GM19467 (cell line): Measurements from ENCODE around the gene FAM187B.
"Not testable (repeated sequence)": the region's sequence is repeated elsewhere in the genome, so short reads cannot be mapped to it uniquely, and the experiment has no call there.

Experiments used
- ATAC-seq: cut with Tn5 transposase; IDR thresholded peaks from one replicate; pipeline ENCODE4 v1.9.1; 2021; ENCODE audit warnings: mild to moderate bottlenecking, moderate library complexity; ENCODE audit not compliant: unreplicated experiment

Gene FAM187B

DNA sequence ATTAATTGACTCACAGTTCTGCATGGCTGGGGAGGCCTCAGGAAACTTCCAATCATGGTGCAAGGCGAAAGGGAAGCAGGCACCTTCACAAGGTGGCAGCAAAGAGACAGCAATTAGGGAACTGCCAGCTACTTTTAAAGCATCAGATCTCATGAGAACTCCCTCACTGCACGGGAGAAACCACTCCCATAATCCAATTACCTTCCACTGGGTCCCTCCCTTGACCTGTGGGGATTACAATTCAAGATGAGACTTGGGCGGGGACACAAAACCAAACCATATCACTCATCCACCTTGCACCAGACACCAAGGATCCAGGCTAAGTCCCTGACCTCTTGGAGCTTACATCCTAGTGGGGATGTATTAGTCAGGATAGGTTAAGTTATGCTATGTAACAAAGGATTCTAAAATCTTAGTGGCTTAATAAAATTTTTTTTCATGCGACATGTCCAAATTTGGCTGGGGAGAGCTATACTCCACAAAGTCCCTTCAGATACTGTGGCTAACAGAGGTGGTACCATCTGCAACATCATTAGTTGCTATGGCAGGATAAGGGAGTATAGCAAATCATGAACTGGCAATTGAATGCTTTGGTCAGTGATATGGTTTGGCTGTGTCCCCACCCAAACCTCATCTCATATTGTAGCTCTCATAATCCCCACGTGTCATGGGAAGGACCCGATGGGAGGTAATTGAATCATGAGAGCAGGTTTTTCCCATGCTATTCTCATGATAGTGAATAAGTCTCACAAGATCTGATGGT, 8.3 kb upstream of the FAM187B start:
- no peak for ATAC-seq

DNA sequence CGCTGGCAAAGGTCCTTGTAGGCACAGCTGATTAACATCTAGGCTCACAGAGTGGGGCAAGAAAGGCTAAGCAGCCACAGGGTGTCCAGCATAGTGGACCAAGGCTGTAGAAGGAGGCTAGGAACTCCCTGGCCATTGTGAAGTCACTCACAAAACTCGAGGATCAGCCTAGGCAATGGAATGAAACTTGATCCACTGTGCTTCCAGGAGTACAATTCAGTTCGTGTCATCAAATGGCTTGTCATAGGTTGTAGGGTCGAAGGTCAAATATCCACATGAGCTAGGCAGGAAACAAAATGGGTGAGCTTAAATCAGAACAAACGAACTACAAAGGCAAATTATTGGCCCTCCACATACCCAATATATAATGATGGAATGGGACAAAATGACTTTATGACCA, 4.4 kb upstream of the FAM187B start:
- ATAC-seq, result no peak

DNA sequence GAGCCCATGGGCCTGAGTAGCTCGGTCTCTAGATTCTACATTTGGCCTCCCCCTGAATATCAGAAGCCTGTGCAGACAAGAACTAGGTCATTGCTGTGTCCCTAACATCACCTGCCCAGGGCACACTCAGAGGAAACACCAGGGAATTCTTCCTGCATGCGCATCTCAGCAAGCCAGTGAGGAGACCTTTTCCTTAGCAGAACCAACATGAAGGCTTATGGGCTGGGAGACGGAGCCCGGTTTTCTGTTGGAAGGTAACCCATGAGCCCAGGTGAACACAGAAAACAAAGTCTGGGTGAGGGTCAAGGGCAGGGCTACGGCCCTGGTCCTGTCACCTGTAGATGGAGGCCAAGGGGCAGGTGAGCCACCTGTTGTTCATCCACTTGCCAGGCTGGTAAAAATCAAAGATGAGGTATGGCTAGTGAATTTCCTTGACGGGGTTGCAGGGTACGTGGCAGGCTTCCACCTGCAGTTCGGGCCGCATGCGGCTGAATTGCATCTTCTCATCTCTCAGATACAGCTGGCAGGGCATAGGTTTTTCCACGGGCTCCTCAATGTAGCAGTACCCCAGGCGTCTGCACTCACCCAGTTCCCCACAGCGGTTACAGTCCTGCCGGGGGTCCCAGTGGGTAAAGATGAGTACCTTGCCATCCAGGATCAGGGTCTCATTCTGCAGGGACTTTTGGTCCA, 3.6 kb upstream of the FAM187B start:
- ATAC-seq, result no peak

DNA sequence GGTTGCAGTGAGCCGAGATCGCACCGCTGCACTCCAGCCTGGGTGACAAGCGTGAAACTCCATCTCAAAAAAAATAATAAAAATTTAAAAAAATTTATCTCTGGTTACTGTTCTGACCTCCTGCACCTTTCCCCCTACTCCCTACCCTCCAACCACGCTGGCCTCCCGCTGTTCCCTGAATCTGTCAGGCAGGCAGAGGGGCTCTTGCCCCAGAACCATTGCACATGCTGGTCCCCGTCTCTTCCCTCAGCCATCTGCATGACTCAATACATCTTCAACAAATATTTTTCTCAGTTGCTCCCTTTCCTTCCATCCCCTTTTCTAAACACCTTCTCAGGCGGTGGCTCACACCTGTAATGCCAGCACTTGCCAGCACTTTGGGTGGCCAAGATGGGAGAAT, 1.1 kb upstream of the FAM187B start:
- no peak for ATAC-seq

DNA sequence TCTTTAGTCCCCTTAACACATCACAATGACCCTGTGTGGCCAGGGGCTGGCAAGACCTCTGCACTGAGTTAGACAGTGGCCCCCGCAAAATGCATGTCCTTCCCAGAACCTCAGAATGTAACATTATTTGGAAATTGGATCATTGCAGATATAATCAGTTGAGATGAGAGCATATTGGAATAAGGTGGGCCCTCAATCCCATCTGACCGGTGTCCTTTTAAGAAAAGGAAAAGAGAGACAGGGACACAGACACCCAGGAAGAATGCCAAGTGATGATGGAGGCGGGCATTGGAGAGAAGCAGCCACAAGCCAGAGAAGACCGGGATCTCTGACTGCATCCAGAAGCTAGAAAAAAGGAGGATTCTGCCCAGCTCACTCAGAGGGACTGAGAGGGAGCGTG, 1.8 kb downstream of the FAM187B start:
- ATAC-seq, result no peak

DNA sequence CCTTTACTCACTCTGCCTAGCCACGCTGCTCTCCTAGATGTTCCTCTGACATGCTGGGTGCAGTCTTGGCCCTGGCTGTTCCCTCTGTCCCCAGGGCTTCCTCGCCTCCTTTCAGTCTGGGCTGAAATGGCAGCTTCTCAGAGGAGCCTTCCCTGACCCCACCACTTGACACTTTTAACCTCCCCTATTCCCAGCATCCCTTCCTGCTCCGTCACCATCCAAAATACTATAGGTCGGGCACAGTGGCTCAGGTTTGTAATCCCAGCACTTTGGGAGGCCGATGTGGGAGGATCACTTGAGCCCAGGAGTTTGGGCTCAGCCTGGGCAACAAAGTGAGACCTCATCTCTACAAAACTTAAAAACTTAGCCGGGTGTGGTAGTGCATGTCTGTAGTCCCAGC, 2.6 kb downstream of the FAM187B start:
- no peak for ATAC-seq

DNA sequence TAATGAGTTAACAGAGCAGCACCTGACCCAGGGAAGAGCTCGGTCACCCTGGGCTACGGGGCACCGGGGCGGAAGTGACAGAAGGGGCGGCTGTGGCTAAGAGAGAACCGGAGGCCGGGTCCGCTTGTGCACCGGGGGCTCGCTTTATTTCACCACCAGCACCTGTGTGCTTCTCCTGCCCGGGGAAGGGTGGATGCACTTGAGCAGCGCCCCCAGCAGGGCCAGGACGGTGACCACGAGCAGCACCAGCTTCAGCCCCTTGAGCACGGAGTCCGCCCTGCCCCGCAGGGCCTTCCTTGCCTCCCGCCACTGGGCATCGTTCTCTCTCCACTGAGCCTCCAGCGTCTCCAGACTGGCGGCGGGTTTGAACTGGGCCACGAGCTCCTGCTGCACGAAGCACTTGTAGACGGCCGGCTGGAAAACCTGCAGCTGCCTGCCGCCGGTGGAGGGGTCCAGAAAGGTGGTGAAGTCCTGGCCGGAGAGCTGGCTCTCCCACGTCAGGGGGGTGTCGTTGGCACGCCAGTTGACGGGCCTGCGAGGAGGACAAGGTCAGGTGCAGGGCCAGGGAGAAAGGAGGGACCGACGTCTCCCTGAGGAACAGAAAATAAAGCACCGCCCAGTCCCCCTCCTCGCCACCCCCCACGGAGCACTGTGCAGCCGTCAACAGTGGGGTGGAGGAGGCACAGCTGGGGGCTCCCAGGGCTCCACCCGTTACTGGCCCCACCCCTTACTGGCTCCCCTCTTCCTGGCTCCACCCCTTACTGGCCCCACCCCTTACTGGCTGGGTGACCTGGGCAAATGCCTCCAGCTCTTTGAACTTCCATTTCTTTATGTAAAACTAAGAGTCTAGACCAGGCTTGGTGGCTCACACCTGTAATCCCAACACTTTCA, 3.6 kb downstream of the FAM187B start:
- ATAC-seq, result no peak

DNA sequence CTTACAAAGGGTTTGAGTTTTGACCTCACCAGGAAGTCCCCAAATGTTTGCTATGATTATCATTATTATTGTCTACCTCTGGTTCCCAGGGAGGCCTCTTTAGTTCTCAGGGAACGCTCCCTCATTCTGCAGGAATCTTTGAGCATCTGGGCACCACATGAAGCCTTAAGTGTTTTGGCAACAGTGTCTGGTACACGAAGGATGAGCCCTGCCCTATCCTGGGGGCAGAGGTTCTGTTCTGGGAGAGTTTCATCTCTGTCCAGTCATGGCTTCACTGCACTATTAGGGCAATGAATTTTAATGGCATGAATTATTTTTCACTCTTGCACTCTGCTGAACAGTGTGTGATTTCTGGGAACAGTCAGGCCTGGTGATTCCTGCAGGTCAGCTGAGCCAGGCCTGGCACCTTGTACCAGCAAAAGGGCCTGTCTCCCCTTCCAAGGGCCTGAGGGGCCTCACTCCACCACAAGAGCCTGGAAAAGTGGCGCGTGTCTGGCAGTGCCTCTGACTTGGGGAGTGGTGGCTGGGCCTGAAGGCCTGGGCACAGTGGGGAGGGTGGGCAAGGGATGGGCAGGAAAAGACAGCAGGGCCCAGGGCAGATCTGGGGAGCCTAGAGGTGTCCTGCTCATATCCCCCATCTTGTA, 4.6 kb downstream of the FAM187B start:
- no peak for ATAC-seq

DNA sequence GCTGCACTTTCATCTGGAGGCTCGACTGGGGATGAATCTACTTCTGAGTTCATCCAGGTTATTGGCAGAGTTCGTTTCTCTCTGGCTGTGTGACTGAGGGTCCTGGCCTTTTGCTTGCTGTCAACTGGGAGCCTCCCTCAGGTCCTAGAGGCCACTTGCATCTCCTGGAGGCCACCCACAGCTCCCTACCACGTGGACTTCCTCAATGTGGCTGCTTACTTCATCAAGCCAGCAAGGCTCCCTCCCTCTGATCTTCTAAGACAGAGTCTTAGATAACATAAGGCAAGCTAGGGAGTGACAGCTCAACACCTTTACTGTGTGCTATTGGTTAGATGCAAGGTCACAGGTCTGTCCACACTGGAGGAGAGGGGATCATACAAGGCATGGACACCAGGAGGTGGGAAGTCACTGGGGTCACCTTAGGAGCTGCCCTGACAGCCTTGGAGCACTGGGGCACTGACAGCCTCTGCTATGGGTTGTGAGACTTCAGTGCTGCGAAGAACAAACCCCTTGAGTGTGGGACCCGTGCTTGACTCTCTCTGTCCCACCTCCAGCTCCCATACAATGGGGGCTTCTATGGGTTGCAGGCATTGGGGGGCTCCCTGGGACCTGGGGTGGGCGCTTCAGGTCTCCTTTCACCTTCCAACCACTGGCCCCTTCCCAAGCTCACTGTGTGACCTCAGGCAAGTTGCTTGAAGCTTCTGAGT, 5.3 kb downstream of the FAM187B start:
- ATAC-seq, result no peak

DNA sequence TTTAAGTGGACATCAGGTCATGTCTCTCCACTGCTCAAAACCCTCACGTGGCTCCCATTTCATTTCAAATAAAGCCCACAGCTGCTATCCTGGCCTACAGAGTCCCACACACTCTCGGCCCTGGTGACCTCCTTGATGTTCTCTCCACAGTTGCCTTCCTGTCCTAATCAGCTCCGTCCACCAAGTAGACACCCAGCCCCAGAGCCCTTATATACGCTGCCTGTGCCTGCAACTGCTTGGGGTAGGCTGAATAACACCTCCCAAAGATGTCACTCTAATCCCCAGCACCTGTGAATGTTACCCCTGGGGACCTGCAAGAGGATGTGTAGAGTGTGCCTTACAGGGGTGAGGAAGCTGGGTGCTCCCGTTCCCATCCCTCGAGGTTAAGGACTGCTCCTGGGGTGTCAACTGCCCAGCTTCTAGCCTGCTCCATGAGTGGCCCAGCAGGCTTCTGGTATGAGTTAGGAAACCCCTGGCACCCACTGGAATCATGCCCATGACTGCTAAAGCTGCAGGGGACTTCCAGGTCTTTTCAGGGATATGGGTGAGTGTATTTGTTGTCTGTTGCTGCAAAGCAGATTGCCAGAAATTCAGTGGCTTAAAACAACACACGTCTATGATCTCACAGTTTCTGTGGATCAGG, 6.0 kb downstream of the FAM187B start:
- ATAC-seq, result no peak

DNA sequence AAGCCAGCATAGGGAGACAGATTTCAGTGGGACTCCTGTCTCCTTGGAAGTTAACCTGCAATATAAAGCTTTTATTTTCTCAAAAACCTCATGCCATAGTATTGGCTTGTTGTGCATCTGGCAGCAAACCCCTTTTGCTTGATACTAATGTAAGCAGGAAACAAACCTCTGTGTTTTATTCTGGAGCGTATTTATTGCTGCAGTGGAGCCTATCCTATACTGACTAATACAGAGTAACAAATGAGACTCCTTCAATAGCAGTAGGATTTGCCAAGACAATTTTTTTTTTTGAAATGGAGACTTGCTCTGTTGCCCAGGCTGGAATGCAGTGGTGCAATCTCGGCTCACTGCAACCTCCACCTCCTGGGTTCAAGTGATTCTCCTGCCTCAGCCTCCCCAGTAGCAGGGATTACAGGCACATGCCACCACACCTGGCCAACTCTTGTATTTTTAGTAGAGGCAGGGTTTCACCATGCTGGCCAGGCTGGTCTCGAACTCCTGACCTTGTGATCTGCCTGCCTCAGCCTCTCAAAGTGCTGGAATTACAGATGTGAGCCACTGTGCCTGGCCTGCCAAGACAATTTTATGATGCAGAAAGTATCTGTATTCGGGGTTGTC, 7.5 kb downstream of the FAM187B start:
- ATAC-seq, result not testable (repeated sequence)

DNA sequence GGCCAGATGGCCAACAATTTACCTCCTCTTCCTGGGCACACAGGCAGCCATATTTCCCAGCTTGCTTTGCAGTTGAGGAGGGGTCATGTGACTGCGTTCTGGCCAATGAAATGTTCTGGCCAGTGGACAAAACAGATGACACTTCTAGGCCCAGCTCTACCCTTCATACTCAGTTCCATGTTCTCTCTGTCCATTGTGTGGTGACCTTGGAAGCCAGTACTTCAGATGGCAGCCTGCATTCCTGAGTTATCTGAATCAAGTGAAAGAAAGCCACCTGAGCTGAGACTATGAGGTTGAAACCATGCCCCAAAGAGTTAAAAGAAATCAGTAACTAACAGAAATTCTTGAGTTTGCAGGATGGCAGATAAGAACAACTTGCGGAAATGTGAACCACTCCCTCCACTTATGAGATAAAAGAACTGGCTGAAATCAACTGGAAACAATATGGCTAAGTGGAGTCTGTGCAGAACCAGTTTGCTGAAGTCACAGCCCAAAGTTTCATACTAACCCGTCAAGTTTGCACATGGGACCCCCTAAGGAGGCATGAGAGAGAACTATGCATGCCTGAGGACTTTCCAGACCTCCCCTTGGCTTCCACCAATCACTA, 8.1 kb downstream of the FAM187B start:
- ATAC-seq, result no peak

DNA sequence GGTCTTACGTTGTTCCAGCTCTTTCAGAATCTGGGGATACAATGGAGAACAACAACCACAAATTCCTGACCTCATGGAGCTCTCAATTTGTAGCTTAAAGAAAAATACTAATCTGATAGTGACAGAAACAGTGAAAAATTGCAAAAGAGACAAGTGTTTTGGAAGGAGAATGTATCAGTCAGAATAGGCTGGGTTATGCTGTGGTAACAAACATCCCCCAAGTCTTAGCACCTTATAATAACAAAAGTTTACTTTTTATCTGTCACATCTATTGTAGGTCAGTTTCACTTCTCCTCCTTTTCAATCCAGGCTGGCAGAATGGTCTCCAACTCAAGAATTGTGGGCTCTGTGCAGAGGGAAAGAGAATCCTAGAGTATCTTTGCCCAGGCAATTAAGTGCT, 9.5 kb downstream of the FAM187B start:
- ATAC-seq, result no peak

DNA sequence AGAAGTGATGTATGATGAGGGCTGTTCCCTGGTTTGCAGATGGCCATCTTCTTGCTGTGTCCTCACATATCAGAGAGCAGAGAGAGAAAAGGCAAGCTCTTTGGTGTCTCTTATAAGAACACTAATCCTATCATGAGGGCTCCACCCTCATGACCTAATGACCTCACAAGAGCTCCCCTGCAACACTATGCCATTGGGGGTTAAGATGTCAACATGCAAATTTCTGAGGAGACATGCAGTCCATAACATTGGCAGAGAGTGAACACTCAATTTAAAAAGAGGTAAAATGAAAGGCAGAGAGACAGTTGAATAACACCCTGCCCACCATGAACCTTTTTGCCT, 10.9 kb downstream of the FAM187B start:
- ATAC-seq, result no peak

DNA sequence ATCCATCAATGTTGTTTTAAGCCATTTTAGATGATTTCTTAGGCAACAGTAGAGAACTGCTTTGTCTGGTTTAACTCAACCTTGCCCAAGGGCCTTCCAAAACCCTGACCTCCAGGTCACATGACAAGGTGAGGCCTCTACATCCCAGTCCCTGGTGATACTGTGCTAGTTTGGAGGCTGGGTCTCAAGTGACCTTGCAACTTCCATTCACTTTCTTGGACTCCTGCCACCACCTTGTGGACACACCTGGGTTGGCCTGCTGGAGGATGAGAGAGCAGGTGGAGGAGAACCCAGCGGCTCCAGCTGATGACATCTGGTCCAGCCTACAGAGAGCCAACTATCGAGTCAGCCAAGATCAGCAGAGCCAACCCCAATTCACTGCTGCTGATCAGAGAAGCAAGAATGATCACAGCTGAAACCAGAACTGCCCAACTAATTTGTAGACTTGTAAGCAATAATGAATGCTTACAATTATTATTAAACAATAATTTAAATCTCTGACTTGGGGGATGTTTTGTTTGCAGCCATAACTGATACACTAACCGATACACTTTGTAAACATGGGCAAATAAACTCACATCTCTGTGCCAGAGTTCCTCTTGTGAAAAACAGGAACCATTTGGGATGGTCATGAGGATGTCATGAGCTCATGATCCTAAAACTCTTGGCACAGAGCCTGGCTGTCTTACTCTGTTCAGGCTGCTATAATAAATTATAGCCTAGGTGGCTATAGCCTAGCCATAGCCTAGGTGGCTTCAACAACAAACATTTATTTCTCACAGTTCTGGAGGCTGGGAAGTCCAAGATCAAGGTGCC, 11.5 kb downstream of the FAM187B start:
- no peak for ATAC-seq

DNA sequence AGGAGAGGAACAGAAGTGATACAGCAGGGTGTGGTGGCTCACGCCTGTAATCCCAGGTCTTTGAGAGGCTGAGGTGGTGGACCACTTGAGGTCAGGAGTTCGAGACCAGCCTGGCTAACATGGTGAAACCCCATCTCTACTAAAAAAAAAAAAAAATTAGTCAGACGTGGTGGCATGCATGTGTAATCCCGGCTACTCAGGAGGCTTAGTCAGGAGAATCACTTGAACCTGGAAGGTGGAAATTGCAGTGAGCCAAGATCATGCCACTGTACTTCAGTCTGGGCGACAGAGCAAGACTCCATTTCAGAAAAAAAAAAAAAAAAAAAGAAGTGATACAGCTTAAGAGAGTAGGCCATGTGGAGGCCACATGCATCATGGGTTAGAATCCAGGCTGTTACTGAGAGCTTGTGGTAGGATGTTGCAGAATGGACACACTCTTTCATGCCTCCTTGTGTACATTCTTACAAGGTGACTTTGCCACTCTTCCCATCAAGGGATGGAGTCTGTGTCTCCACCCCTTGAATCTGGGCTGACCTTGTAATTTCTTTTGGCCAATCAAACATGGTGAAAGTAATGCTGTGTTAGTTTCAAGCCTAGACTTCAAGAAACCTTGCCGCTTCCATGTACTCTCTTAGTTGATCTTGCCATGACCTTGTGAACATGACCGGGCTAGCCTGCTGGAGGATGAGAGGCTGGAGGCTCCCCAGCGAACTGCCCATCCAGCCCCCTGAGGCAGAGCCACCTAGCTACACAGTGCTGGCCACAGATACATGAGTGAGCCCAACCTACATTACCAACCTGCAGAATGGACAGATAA, 12.3 kb downstream of the FAM187B start:
- no peak for ATAC-seq

DNA sequence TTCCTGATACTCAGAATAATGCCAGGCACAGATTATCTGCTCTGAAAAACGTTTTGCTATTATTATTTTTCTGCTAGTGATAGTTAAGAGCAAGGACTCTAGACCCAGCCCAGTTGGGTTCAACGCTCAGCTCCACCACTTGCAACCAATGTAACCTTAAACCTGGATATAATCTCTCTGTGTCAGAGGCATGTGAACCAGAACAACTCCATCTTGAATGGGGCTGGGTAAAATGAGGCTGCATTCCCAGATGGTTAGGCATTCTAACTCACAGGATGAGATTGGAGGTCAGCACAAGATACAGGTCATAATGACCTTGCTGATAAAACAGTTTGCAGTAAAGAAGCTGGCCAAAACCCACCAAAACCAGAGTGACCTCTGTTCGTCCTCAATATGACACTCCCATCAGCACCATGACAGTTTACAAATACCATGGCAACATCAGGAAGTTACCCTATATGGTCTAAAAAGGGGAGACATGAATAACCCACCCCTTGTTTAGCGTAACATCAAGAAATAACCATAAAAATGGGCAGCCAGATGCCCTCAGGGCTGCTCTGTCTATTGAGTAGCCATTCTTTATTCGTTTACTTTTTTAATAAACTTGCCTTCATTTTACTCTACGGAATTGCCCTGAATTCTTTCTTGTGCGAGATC, 13.6 kb downstream of the FAM187B start:
- no peak for ATAC-seq
